NB4 (cell line): Measurements from ENCODE around the gene GMDS.

ENCODE experiments used
- MYC ChIP-seq: IDR thresholded peaks from 2 replicates; pipeline ENCODE4 v1.6.1; 2011; ENCODE audit warnings: low read depth, low read length
- POLR2A ChIP-seq: IDR thresholded peaks from 2 replicates; pipeline ENCODE4 v1.6.1; 2011; ENCODE audit warnings: mild to moderate bottlenecking; ENCODE audit not compliant: insufficient read length; ENCODE audit errors: extremely low read depth
- TF ChIP-seq, protein P1 (sequence below): IDR thresholded peaks from one replicate; pipeline ENCODE4 v1.5.1; 2012; ENCODE audit warnings: low read depth, low read length
- TF ChIP-seq, protein P2 (sequence below): IDR thresholded peaks from 2 replicates; pipeline ENCODE4 v1.6.1; 2011; ENCODE audit warnings: low read depth, low read length

- no peak for TF ChIP-seq POLR2A
- TF ChIP-seq, protein P1, sequence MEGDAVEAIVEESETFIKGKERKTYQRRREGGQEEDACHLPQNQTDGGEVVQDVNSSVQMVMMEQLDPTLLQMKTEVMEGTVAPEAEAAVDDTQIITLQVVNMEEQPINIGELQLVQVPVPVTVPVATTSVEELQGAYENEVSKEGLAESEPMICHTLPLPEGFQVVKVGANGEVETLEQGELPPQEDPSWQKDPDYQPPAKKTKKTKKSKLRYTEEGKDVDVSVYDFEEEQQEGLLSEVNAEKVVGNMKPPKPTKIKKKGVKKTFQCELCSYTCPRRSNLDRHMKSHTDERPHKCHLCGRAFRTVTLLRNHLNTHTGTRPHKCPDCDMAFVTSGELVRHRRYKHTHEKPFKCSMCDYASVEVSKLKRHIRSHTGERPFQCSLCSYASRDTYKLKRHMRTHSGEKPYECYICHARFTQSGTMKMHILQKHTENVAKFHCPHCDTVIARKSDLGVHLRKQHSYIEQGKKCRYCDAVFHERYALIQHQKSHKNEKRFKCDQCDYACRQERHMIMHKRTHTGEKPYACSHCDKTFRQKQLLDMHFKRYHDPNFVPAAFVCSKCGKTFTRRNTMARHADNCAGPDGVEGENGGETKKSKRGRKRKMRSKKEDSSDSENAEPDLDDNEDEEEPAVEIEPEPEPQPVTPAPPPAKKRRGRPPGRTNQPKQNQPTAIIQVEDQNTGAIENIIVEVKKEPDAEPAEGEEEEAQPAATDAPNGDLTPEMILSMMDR = no peak
- TF ChIP-seq, protein P2, sequence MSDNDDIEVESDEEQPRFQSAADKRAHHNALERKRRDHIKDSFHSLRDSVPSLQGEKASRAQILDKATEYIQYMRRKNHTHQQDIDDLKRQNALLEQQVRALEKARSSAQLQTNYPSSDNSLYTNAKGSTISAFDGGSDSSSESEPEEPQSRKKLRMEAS = no peak
- TF ChIP-seq MYC = no peak
Measured at GRCh38 chr6:1884313-1884712, 361.1 kb downstream of the GMDS start.
